ENCODE data around the gene SPHK2. TPM values are rescaled to one million over a fixed set of nuclear protein-coding genes. Genes with fewer than 3 reads are reported as not detected.

The SPHK2 gene
- total RNA-seq, 1 experiment from 2014 or later = 38.8 TPM

- ChIA-PET CTCF (interaction anchor here (0.6 to 1.8 kb wide), 5 partner anchors 69 to 325 kb away, joined by 3 to 8 read pairs (median 4); no protein-coding TSS in a partner anchor), POLR2A (ENCODE audit: low non-redundant PET) (no interaction called here)
- H3K36me3 ChIP-seq (ENCODE audit: insufficient read depth, low read length, poor library complexity, severe bottlenecking) = no peaks in the 10 kb centered on the region
- BruUV-seq (replicated peaks) = TSS peak; percentile 96
- no peaks in the 10 kb centered on the region for H3K9me3 ChIP-seq (ENCODE audit: low read depth, low read length, poor library complexity, severe bottlenecking)
- intact Hi-C loops (cut with micrococcal nuclease; ENCODE audit: unreplicated experiment) = loop anchor here (5.0 to 10.0 kb wide), 4 partner anchors 67 to 319 kb away; partner anchors contain the start of genes FTL and HSD17B14
- H3K4me1 ChIP-seq (ENCODE audit: insufficient read depth, low read length, poor library complexity, severe bottlenecking) = peaks cover 26% of the 10 kb centered on the region
- TF ChIP-seq EZH2 (IDR thresholded peaks at IDR 0.05; ENCODE audit: borderline replicate concordance, low read depth, low read length, poor library complexity, severe bottlenecking) (no peak), CTCF (conservative IDR thresholded peaks at IDR 0.05; ENCODE audit: low read depth, low read length) (no peak)
- peak overlapping the region; percentile 62 for H3K4me3 ChIP-seq (ENCODE audit: low read depth, low read length, poor library complexity, severe bottlenecking)
- DNase-seq (ENCODE audit: low spot score) = peak; percentile 80
- H3K27me3 ChIP-seq (replicated peaks; ENCODE audit: insufficient read depth, low read depth, low read length, poor library complexity) = no peaks in the 10 kb centered on the region
- peak overlapping the region; percentile 77 for H3K27ac ChIP-seq (ENCODE audit: low read depth, low read length, poor library complexity, severe bottlenecking)
Observed at GRCh38 chr19:48645620-48646000, 26.3 kb downstream of the SPHK2 start.

GRCh38 chr19:48646001-48646721 is 26.9 kb downstream of the SPHK2 start, which contains the start of gene CA11:
Gene CA11 (minus strand): TSS chr19:48646187. CDS start chr19:48645632, 555 bp downstream.
- no peak for TF ChIP-seq EZH2 (IDR thresholded peaks at IDR 0.05; ENCODE audit: borderline replicate concordance, low read depth, low read length, poor library complexity, severe bottlenecking)
- TF ChIP-seq CTCF (conservative IDR thresholded peaks at IDR 0.05; ENCODE audit: low read depth, low read length) = peak; percentile 94
- intact Hi-C loops (cut with micrococcal nuclease; ENCODE audit: unreplicated experiment) = loop anchor here (5.0 to 10.0 kb wide), 4 partner anchors 66 to 319 kb away; partner anchors contain the start of genes FTL and HSD17B14
- DNase-seq (ENCODE audit: low spot score) = peak; percentile 97
- Histone ChIP-seq H3K9me3 (ENCODE audit: low read depth, low read length, poor library complexity, severe bottlenecking) (no peaks in the 10 kb centered on the region), H3K27me3 (replicated peaks; ENCODE audit: insufficient read depth, low read depth, low read length, poor library complexity) (no peaks in the 10 kb centered on the region), H3K36me3 (ENCODE audit: insufficient read depth, low read length, poor library complexity, severe bottlenecking) (no peaks in the 10 kb centered on the region), H3K4me1 (ENCODE audit: insufficient read depth, low read length, poor library complexity, severe bottlenecking) (peaks cover 26% of the 10 kb centered on the region), H3K4me3 (ENCODE audit: low read depth, low read length, poor library complexity, severe bottlenecking) (peak within 1 kb of the TSS; percentile 62), H3K27ac (ENCODE audit: low read depth, low read length, poor library complexity, severe bottlenecking) (peak within 1 kb of the TSS; percentile 77)
- CTCF ChIA-PET = interaction anchor here (0.6 to 1.8 kb wide), 5 partner anchors 68 to 324 kb away, joined by 3 to 8 read pairs (median 4); no protein-coding TSS in a partner anchor
- BruUV-seq (replicated peaks) = no TSS peak
- POLR2A ChIA-PET (ENCODE audit: low non-redundant PET) = no interaction called here

DNA sequence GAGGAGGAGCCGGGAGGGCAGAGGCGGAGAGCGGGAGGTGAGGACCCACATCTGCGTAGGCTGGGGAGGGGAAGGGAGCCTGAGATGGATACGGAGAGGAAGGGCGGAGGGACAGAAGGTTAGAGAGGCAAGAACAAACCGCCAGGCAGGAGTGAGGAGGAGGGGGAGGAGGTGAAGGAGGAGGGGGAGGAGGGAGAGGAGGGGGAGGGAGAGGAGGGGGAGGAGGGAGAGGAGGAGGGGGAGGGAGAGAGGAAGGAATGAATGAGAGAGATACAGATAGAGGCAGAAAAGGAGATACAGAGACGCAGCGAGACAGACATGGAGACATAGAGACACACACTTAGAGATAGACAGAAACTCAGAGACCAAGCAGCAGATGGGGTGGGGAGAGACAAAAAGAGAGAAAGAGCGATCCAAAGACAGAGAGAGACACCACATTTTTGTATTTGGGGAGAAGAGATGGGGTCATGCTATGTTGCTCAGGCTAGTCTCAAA is 27.5 kb downstream of the SPHK2 start:
- peaks cover 26% of the 10 kb centered on the region for H3K4me1 ChIP-seq (ENCODE audit: insufficient read depth, low read length, poor library complexity, severe bottlenecking)
- intact Hi-C loops (cut with micrococcal nuclease; ENCODE audit: unreplicated experiment) = loop anchor here (5.0 to 10.0 kb wide), 4 partner anchors 66 to 318 kb away; partner anchors contain the start of genes FTL and HSD17B14
- peak overlapping the region; percentile 77 for H3K27ac ChIP-seq (ENCODE audit: low read depth, low read length, poor library complexity, severe bottlenecking)
- DNase-seq (ENCODE audit: low spot score) = no peak
- no TSS peak for BruUV-seq (replicated peaks)
- H3K4me3 ChIP-seq (ENCODE audit: low read depth, low read length, poor library complexity, severe bottlenecking) = peak overlapping the region; percentile 62
- ChIA-PET POLR2A (ENCODE audit: low non-redundant PET) (no interaction called here), CTCF (no interaction called here)
- H3K27me3 ChIP-seq (replicated peaks; ENCODE audit: insufficient read depth, low read depth, low read length, poor library complexity) = no peaks in the 10 kb centered on the region
- no peak for TF ChIP-seq EZH2 (IDR thresholded peaks at IDR 0.05; ENCODE audit: borderline replicate concordance, low read depth, low read length, poor library complexity, severe bottlenecking)
- H3K36me3 ChIP-seq (ENCODE audit: insufficient read depth, low read length, poor library complexity, severe bottlenecking) = no peaks in the 10 kb centered on the region
- H3K9me3 ChIP-seq (ENCODE audit: low read depth, low read length, poor library complexity, severe bottlenecking) = no peaks in the 10 kb centered on the region
